ENCODE results near the gene ZNF81.

Gene ZNF81

GRCh38 chrX:47836164-47837072 lies at the start of gene ZNF81:
TSS of gene ZNF81 (plus strand) at chrX:47836902. CDS start at chrX:47846268, 9,366 bp downstream.
- Histone ChIP-seq H3K27me3 (ENCODE audit: insufficient read depth, low read length) (no peaks in the 10 kb centered on the region), H3K4me1 (ENCODE audit: insufficient read depth, low read length, severe bottlenecking) (peaks cover 23% of the 10 kb centered on the region), H3K4me2 (ENCODE audit: low read length) (peak within 1 kb of the TSS; percentile 79), H3F3A (ENCODE audit: insufficient read depth, low read length) (no peaks in the 10 kb centered on the region), H3K36me3 (ENCODE audit: insufficient read depth, low read length) (no peaks in the 10 kb centered on the region), H2AFZ (ENCODE audit: low read length) (no peak within 1 kb of the TSS; the same call in 1 of the 2 replicates), H4K20me1 (ENCODE audit: insufficient read depth, low read length) (no peaks in the 10 kb centered on the region), H3K9ac (ENCODE audit: low read length) (peak within 1 kb of the TSS; percentile 91), H3K79me2 (ENCODE audit: insufficient read depth, low read length) (peaks cover 6% of the 10 kb centered on the region), H3K9me2 (ENCODE audit: low read depth, low read length) (no peaks in the 10 kb centered on the region), H3K9me3 (ENCODE audit: low read length) (no peaks in the 10 kb centered on the region), H3K27ac (ENCODE audit: low read depth, low read length, poor library complexity, severe bottlenecking) (peak within 1 kb of the TSS; percentile 39), H3K4me3 (ENCODE audit: low read depth, low read length, poor library complexity, severe bottlenecking) (peak within 1 kb of the TSS; percentile 92)
- TF ChIP-seq EZH2 (IDR thresholded peaks at IDR 0.05; ENCODE audit: borderline replicate concordance, low read length), result no peak
- TF ChIP-seq CTCF (IDR thresholded peaks at IDR 0.05; ENCODE audit: low read length), result no peak

GRCh38 chrX:47796433-47796906 lies 40.2 kb upstream of the ZNF81 start:
- Histone ChIP-seq H3K9me2 (ENCODE audit: low read depth, low read length) (no peaks in the 10 kb centered on the region), H4K20me1 (ENCODE audit: insufficient read depth, low read length) (no peaks in the 10 kb centered on the region), H3K4me3 (ENCODE audit: low read depth, low read length, poor library complexity, severe bottlenecking) (no peak overlapping the region), H3K9me3 (ENCODE audit: low read length) (no peaks in the 10 kb centered on the region), H3K27me3 (ENCODE audit: insufficient read depth, low read length) (no peaks in the 10 kb centered on the region), H3F3A (ENCODE audit: insufficient read depth, low read length) (no peaks in the 10 kb centered on the region), H3K79me2 (ENCODE audit: insufficient read depth, low read length) (no peaks in the 10 kb centered on the region), H3K4me1 (ENCODE audit: insufficient read depth, low read length, severe bottlenecking) (no peaks in the 10 kb centered on the region), H3K4me2 (ENCODE audit: low read length) (no peak overlapping the region), H3K9ac (ENCODE audit: low read length) (no peak overlapping the region), H2AFZ (ENCODE audit: low read length) (no peak overlapping the region), H3K27ac (ENCODE audit: low read depth, low read length, poor library complexity, severe bottlenecking) (no peak overlapping the region), H3K36me3 (ENCODE audit: insufficient read depth, low read length) (no peaks in the 10 kb centered on the region)
- TF ChIP-seq CTCF (IDR thresholded peaks at IDR 0.05; ENCODE audit: low read length) (no peak), EZH2 (IDR thresholded peaks at IDR 0.05; ENCODE audit: borderline replicate concordance, low read length) (no peak)

GRCh38 chrX:47797084-47797483 lies 39.6 kb upstream of the ZNF81 start:
- H3K4me1 ChIP-seq (ENCODE audit: insufficient read depth, low read length, severe bottlenecking), result no peaks in the 10 kb centered on the region
- H3K27me3 ChIP-seq (ENCODE audit: insufficient read depth, low read length), result no peaks in the 10 kb centered on the region
- H3K9me3 ChIP-seq (ENCODE audit: low read length), result no peaks in the 10 kb centered on the region
- no peaks in the 10 kb centered on the region for H3K9me2 ChIP-seq (ENCODE audit: low read depth, low read length)
- H2AFZ ChIP-seq (ENCODE audit: low read length), result no peak overlapping the region
- TF ChIP-seq CTCF (IDR thresholded peaks at IDR 0.05; ENCODE audit: low read length), result no peak
- TF ChIP-seq EZH2 (IDR thresholded peaks at IDR 0.05; ENCODE audit: borderline replicate concordance, low read length), result no peak
- H3K79me2 ChIP-seq (ENCODE audit: insufficient read depth, low read length), result no peaks in the 10 kb centered on the region
- no peak overlapping the region for H3K4me2 ChIP-seq (ENCODE audit: low read length)
- no peak overlapping the region for H3K27ac ChIP-seq (ENCODE audit: low read depth, low read length, poor library complexity, severe bottlenecking)
- no peak overlapping the region for H3K4me3 ChIP-seq (ENCODE audit: low read depth, low read length, poor library complexity, severe bottlenecking)
- no peaks in the 10 kb centered on the region for H3F3A ChIP-seq (ENCODE audit: insufficient read depth, low read length)
- no peaks in the 10 kb centered on the region for H3K36me3 ChIP-seq (ENCODE audit: insufficient read depth, low read length)
- no peaks in the 10 kb centered on the region for H4K20me1 ChIP-seq (ENCODE audit: insufficient read depth, low read length)
- no peak overlapping the region for H3K9ac ChIP-seq (ENCODE audit: low read length)
